ENCODE data around the gene C1RL.

DNA sequence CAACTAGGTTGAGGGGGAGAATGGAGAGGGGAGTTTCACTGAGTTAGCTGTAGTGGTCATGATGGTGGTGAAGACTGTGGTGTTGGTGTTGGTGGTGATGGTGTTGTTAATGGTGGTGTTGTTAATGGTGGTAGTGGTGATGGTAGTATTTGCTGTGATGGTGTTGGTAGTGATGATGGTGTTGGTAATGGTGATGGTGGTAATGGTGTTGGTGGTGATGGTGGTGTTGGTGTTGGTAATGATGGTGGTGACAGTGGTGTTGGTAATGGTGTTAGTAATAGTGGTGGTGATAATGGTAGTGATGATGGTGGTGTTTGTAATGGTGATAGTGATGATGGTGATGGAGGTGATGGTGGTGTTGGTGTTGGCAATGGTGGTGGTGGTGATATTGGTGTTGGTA is 25.9 kb downstream of the C1RL start:
- TF ChIP-seq POLR2AphosphoS5 (IDR thresholded peaks at IDR 0.05; ENCODE audit: insufficient read depth in 1 of 2, low read depth in 1 of 2) = no peak
- TF ChIP-seq, protein P1, sequence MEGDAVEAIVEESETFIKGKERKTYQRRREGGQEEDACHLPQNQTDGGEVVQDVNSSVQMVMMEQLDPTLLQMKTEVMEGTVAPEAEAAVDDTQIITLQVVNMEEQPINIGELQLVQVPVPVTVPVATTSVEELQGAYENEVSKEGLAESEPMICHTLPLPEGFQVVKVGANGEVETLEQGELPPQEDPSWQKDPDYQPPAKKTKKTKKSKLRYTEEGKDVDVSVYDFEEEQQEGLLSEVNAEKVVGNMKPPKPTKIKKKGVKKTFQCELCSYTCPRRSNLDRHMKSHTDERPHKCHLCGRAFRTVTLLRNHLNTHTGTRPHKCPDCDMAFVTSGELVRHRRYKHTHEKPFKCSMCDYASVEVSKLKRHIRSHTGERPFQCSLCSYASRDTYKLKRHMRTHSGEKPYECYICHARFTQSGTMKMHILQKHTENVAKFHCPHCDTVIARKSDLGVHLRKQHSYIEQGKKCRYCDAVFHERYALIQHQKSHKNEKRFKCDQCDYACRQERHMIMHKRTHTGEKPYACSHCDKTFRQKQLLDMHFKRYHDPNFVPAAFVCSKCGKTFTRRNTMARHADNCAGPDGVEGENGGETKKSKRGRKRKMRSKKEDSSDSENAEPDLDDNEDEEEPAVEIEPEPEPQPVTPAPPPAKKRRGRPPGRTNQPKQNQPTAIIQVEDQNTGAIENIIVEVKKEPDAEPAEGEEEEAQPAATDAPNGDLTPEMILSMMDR (IDR thresholded peaks at IDR 0.05) = no peak

Measured in vagina (tissue), 2 donors.